Measurements from ENCODE around the gene DOLK. TPM values are rescaled to one million over a fixed set of nuclear protein-coding genes. Genes with fewer than 3 reads are reported as not detected.

The DOLK gene
- 31.1 TPM for polyA plus RNA-seq (2013, experiment 1 of 2)
- polyA plus RNA-seq (2013, experiment 2 of 2) = 31.0 TPM

GRCh38 chr9:128947527-128948301, at the start of gene DOLK, which contains the start of gene NUP188:
Gene DOLK (minus strand): TSS chr9:128947603. CDS start chr9:128947303, 300 bp downstream.
Gene NUP188 (plus strand): TSS chr9:128947699. CDS start chr9:128947720, 21 bp downstream.
- H3K4ac ChIP-seq (ENCODE audit: low read depth in 1 of 2, low read length in 2 of 2) = peak within 1 kb of the TSS; percentile 91 to 98
- peak; percentile 92 for DNase-seq
- peak within 1 kb of the TSS; percentile 92 to 100 for H3K4me3 ChIP-seq (ENCODE audit: insufficient read depth in 1 of 2, low read depth in 1 of 2, low read length in 2 of 2)
- H3K9me3 ChIP-seq (ENCODE audit: control insufficient read depth, low read length) = no peaks in the 10 kb centered on the region
- H2AFZ ChIP-seq (ENCODE audit: low read depth, low read length) = peak within 1 kb of the TSS; percentile 100
- H2BK15ac ChIP-seq (ENCODE audit: low read depth, poor library complexity, severe bottlenecking) = peak within 1 kb of the TSS; percentile 20
- no peak within 1 kb of the TSS for H2AK5ac ChIP-seq (ENCODE audit: low read length, severe bottlenecking)
- H3K27me3 ChIP-seq (ENCODE audit: control insufficient read depth in 1 of 2, insufficient read depth in 1 of 2, low read length in 2 of 2) = no peaks in the 10 kb centered on the region
- H3K18ac ChIP-seq (ENCODE audit: low read depth in 1 of 2, low read length in 2 of 2) = peak within 1 kb of the TSS; percentile 90 to 99
- H3K4me2 ChIP-seq (ENCODE audit: low read length, poor library complexity, severe bottlenecking) = peak within 1 kb of the TSS; percentile 97
- H3K14ac ChIP-seq (ENCODE audit: low read length in 2 of 2) = peak within 1 kb of the TSS; percentile 86 to 100
- peak within 1 kb of the TSS in 1 of 2 experiments; percentile 74 for H2BK12ac ChIP-seq (ENCODE audit: low read length in 2 of 2)
- H3K23ac ChIP-seq (ENCODE audit: low read length in 2 of 2) = peak within 1 kb of the TSS; percentile 64 to 100
- H3K4me1 ChIP-seq (ENCODE audit: control insufficient read depth, insufficient read depth, low read depth, low read length) = peaks cover 11% of the 10 kb centered on the region
- H3K27ac ChIP-seq (ENCODE audit: low read length, poor library complexity, severe bottlenecking) = peak within 1 kb of the TSS; percentile 88
- H3K79me1 ChIP-seq (replicated peaks; ENCODE audit: low read length, poor library complexity, severe bottlenecking) = peaks cover 45% of the 10 kb centered on the region
- under 1% methylated on average over 76 of the region's 86 CpGs for WGBS
- peak within 1 kb of the TSS; percentile 45 for H2BK5ac ChIP-seq (ENCODE audit: low read depth, low read length, poor library complexity, severe bottlenecking)
- H4K91ac ChIP-seq (ENCODE audit: low read length) = peak within 1 kb of the TSS; percentile 97
- peak within 1 kb of the TSS; percentile 96 for H4K8ac ChIP-seq (ENCODE audit: low read length)
- peaks cover 41 to 46% of the 10 kb centered on the region in 2 experiments for H3K36me3 ChIP-seq (ENCODE audit: control insufficient read depth in 1 of 2, insufficient read depth in 2 of 2, low read depth in 1 of 2, low read length in 2 of 2)
- H2BK120ac ChIP-seq (ENCODE audit: low read depth, low read length) = no peak within 1 kb of the TSS
- peak within 1 kb of the TSS; percentile 97 for H3K9ac ChIP-seq (ENCODE audit: low read length)

- no peak overlapping the region for H4K91ac ChIP-seq (ENCODE audit: low read length)
- no peak overlapping the region for H4K8ac ChIP-seq (ENCODE audit: low read length)
- WGBS = 91% methylated on average over 5 of the region's 5 CpGs
- H3K27ac ChIP-seq (ENCODE audit: low read length, poor library complexity, severe bottlenecking) = no peak overlapping the region
- H3K14ac ChIP-seq (ENCODE audit: low read length in 2 of 2) = no peak overlapping the region
- no peak overlapping the region for H2BK120ac ChIP-seq (ENCODE audit: low read depth, low read length)
- H3K4me3 ChIP-seq (ENCODE audit: insufficient read depth in 1 of 2, low read depth in 1 of 2, low read length in 2 of 2) = no peak overlapping the region
- H3K4me1 ChIP-seq (ENCODE audit: control insufficient read depth, insufficient read depth, low read depth, low read length) = no peaks in the 10 kb centered on the region
- H2AFZ ChIP-seq (ENCODE audit: low read depth, low read length) = no peak overlapping the region
- no peak overlapping the region for H3K18ac ChIP-seq (ENCODE audit: low read depth in 1 of 2, low read length in 2 of 2)
- no peak overlapping the region for H3K9ac ChIP-seq (ENCODE audit: low read length)
- no peaks in the 10 kb centered on the region for H3K27me3 ChIP-seq (ENCODE audit: control insufficient read depth in 1 of 2, insufficient read depth in 1 of 2, low read length in 2 of 2)
- no peak overlapping the region for H3K4ac ChIP-seq (ENCODE audit: low read depth in 1 of 2, low read length in 2 of 2)
- no peak overlapping the region for H2BK12ac ChIP-seq (ENCODE audit: low read length in 2 of 2)
- H2BK5ac ChIP-seq (ENCODE audit: low read depth, low read length, poor library complexity, severe bottlenecking) = no peak overlapping the region
- DNase-seq = no peak
- no peaks in the 10 kb centered on the region for H3K9me3 ChIP-seq (ENCODE audit: control insufficient read depth, low read length)
- H3K23ac ChIP-seq (ENCODE audit: low read length in 2 of 2) = no peak overlapping the region
- H3K36me3 ChIP-seq (ENCODE audit: control insufficient read depth in 1 of 2, insufficient read depth in 2 of 2, low read depth in 1 of 2, low read length in 2 of 2) = peaks cover 70 to 81% of the 10 kb centered on the region in 2 experiments
- H3K79me1 ChIP-seq (replicated peaks; ENCODE audit: low read length, poor library complexity, severe bottlenecking) = peaks cover 5% of the 10 kb centered on the region
- no peak overlapping the region for H3K4me2 ChIP-seq (ENCODE audit: low read length, poor library complexity, severe bottlenecking)
- no peak overlapping the region for H2AK5ac ChIP-seq (ENCODE audit: low read length, severe bottlenecking)
- no peak overlapping the region for H2BK15ac ChIP-seq (ENCODE audit: low read depth, poor library complexity, severe bottlenecking)
Observed at GRCh38 chr9:128995791-128996190, 48.4 kb upstream of the DOLK start.

- Histone ChIP-seq H4K91ac (ENCODE audit: low read length) (no peak overlapping the region), H3K9me3 (ENCODE audit: control insufficient read depth, low read length) (no peaks in the 10 kb centered on the region), H2BK5ac (ENCODE audit: low read depth, low read length, poor library complexity, severe bottlenecking) (no peak overlapping the region), H3K18ac (ENCODE audit: low read depth in 1 of 2, low read length in 2 of 2) (no peak overlapping the region), H2BK12ac (ENCODE audit: low read length in 2 of 2) (no peak overlapping the region), H2BK120ac (ENCODE audit: low read depth, low read length) (no peak overlapping the region), H3K79me1 (replicated peaks; ENCODE audit: low read length, poor library complexity, severe bottlenecking) (peaks cover 4% of the 10 kb centered on the region), H3K4me2 (ENCODE audit: low read length, poor library complexity, severe bottlenecking) (no peak overlapping the region), H2BK15ac (ENCODE audit: low read depth, poor library complexity, severe bottlenecking) (no peak overlapping the region), H3K9ac (ENCODE audit: low read length) (no peak overlapping the region), H2AK5ac (ENCODE audit: low read length, severe bottlenecking) (no peak overlapping the region), H2AFZ (ENCODE audit: low read depth, low read length) (no peak overlapping the region), H3K4me1 (ENCODE audit: control insufficient read depth, insufficient read depth, low read depth, low read length) (no peaks in the 10 kb centered on the region), H3K23ac (ENCODE audit: low read length in 2 of 2) (no peak overlapping the region), H4K8ac (ENCODE audit: low read length) (no peak overlapping the region), H3K27ac (ENCODE audit: low read length, poor library complexity, severe bottlenecking) (no peak overlapping the region), H3K36me3 (ENCODE audit: control insufficient read depth in 1 of 2, insufficient read depth in 2 of 2, low read depth in 1 of 2, low read length in 2 of 2) (peaks cover 60 to 73% of the 10 kb centered on the region in 2 experiments), H3K4me3 (ENCODE audit: insufficient read depth in 1 of 2, low read depth in 1 of 2, low read length in 2 of 2) (no peak overlapping the region), H3K14ac (ENCODE audit: low read length in 2 of 2) (no peak overlapping the region), H3K4ac (ENCODE audit: low read depth in 1 of 2, low read length in 2 of 2) (no peak overlapping the region), H3K27me3 (ENCODE audit: control insufficient read depth in 1 of 2, insufficient read depth in 1 of 2, low read length in 2 of 2) (no peaks in the 10 kb centered on the region)
- 93% methylated on average over 7 of the region's 7 CpGs for WGBS
- DNase-seq = peak; percentile 11
Observed at GRCh38 chr9:128992995-128993394, 45.6 kb upstream of the DOLK start.

- H3K4me1 ChIP-seq (ENCODE audit: control insufficient read depth, insufficient read depth, low read depth, low read length) = peaks cover 6% of the 10 kb centered on the region
- no peak overlapping the region for H2BK120ac ChIP-seq (ENCODE audit: low read depth, low read length)
- DNase-seq = peak; percentile 24
- H3K79me1 ChIP-seq (replicated peaks; ENCODE audit: low read length, poor library complexity, severe bottlenecking) = peaks cover 2% of the 10 kb centered on the region
- no peak overlapping the region for H3K23ac ChIP-seq (ENCODE audit: low read length in 2 of 2)
- H3K14ac ChIP-seq (ENCODE audit: low read length in 2 of 2) = no peak overlapping the region
- no peaks in the 10 kb centered on the region for H3K9me3 ChIP-seq (ENCODE audit: control insufficient read depth, low read length)
- no peak overlapping the region for H2AK5ac ChIP-seq (ENCODE audit: low read length, severe bottlenecking)
- no peaks in the 10 kb centered on the region for H3K27me3 ChIP-seq (ENCODE audit: control insufficient read depth in 1 of 2, insufficient read depth in 1 of 2, low read length in 2 of 2)
- peaks cover 43 to 70% of the 10 kb centered on the region in 2 experiments for H3K36me3 ChIP-seq (ENCODE audit: control insufficient read depth in 1 of 2, insufficient read depth in 2 of 2, low read depth in 1 of 2, low read length in 2 of 2)
- H3K9ac ChIP-seq (ENCODE audit: low read length) = peak overlapping the region; percentile 54
- no peak overlapping the region for H4K91ac ChIP-seq (ENCODE audit: low read length)
- H3K4me3 ChIP-seq (ENCODE audit: insufficient read depth in 1 of 2, low read depth in 1 of 2, low read length in 2 of 2) = peak overlapping the region in 1 of 2 experiments; percentile 23
- no peak overlapping the region for H3K4ac ChIP-seq (ENCODE audit: low read depth in 1 of 2, low read length in 2 of 2)
- H4K8ac ChIP-seq (ENCODE audit: low read length) = peak overlapping the region; percentile 62
- no peak overlapping the region for H3K18ac ChIP-seq (ENCODE audit: low read depth in 1 of 2, low read length in 2 of 2)
- no peak overlapping the region for H2BK12ac ChIP-seq (ENCODE audit: low read length in 2 of 2)
- H2AFZ ChIP-seq (ENCODE audit: low read depth, low read length) = no peak overlapping the region
- no peak overlapping the region for H3K4me2 ChIP-seq (ENCODE audit: low read length, poor library complexity, severe bottlenecking)
- H2BK5ac ChIP-seq (ENCODE audit: low read depth, low read length, poor library complexity, severe bottlenecking) = no peak overlapping the region
- H2BK15ac ChIP-seq (ENCODE audit: low read depth, poor library complexity, severe bottlenecking) = no peak overlapping the region
- H3K27ac ChIP-seq (ENCODE audit: low read length, poor library complexity, severe bottlenecking) = peak overlapping the region; percentile 70
- 94% methylated on average over 5 of the region's 5 CpGs for WGBS
Observed at GRCh38 chr9:128987805-128988204, 40.4 kb upstream of the DOLK start.

All from mesenchymal stem cell (in vitro differentiated cells and primary cell).